ENCODE results near the gene UBA1.

DNA sequence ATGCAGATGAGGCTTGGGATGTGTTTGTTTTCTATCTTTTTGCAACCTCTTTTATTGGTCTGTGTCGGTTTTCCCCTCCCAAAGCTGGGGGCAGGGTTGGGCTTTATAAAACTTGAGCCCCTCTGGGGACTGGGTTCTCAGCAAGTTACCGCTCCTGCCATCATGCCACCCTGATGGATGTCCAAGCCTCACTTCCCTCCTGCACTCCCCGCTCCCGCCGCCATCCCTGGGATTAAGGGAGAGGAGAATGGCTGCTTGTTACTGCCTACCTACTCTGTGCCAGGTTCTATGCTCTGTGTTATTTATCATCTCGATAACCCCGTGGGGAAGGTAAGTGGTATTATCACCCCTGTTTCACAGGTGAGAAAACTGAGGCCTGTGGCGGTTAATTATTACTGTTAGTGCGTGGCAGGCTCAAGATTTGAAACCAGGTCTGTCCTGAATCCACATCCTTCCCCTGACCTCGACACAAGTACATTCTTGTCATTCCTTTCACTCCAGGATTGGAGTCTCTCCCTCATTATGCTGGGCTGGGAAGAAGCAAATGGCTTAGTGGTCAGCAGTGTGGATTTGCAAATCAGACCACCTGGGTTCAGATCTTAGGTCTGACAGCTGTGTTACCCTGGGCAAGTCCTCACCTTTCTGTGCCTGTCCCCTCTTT is 4.5 kb downstream of the UBA1 start:
- TF ChIP-seq, protein P1, sequence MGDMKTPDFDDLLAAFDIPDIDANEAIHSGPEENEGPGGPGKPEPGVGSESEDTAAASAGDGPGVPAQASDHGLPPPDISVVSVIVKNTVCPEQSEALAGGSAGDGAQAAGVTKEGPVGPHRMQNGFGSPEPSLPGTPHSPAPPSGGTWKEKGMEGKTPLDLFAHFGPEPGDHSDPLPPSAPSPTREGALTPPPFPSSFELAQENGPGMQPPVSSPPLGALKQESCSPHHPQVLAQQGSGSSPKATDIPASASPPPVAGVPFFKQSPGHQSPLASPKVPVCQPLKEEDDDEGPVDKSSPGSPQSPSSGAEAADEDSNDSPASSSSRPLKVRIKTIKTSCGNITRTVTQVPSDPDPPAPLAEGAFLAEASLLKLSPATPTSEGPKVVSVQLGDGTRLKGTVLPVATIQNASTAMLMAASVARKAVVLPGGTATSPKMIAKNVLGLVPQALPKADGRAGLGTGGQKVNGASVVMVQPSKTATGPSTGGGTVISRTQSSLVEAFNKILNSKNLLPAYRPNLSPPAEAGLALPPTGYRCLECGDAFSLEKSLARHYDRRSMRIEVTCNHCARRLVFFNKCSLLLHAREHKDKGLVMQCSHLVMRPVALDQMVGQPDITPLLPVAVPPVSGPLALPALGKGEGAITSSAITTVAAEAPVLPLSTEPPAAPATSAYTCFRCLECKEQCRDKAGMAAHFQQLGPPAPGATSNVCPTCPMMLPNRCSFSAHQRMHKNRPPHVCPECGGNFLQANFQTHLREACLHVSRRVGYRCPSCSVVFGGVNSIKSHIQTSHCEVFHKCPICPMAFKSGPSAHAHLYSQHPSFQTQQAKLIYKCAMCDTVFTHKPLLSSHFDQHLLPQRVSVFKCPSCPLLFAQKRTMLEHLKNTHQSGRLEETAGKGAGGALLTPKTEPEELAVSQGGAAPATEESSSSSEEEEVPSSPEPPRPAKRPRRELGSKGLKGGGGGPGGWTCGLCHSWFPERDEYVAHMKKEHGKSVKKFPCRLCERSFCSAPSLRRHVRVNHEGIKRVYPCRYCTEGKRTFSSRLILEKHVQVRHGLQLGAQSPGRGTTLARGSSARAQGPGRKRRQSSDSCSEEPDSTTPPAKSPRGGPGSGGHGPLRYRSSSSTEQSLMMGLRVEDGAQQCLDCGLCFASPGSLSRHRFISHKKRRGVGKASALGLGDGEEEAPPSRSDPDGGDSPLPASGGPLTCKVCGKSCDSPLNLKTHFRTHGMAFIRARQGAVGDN (CRISPR knock-in tag; IDR thresholded peaks at IDR 0.05), result no peak
- TF ChIP-seq, protein P2, sequence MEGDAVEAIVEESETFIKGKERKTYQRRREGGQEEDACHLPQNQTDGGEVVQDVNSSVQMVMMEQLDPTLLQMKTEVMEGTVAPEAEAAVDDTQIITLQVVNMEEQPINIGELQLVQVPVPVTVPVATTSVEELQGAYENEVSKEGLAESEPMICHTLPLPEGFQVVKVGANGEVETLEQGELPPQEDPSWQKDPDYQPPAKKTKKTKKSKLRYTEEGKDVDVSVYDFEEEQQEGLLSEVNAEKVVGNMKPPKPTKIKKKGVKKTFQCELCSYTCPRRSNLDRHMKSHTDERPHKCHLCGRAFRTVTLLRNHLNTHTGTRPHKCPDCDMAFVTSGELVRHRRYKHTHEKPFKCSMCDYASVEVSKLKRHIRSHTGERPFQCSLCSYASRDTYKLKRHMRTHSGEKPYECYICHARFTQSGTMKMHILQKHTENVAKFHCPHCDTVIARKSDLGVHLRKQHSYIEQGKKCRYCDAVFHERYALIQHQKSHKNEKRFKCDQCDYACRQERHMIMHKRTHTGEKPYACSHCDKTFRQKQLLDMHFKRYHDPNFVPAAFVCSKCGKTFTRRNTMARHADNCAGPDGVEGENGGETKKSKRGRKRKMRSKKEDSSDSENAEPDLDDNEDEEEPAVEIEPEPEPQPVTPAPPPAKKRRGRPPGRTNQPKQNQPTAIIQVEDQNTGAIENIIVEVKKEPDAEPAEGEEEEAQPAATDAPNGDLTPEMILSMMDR (CRISPR knock-in tag; IDR thresholded peaks at IDR 0.05), result no peak
- TF ChIP-seq ZNF530 (CRISPR knock-in tag; IDR thresholded peaks at IDR 0.05; ENCODE audit: low read depth), result no peak
